Esophagus muscularis mucosa (tissue), 3 donors: ENCODE data around the gene TSC2.

Experiments used
- POLR2A ChIP-seq: fragments of 450-650 bp; IDR thresholded peaks from one replicate; pipeline ENCODE4 v1.6.1; 2017; ENCODE audit warnings: antibody characterized with exemption, moderate library complexity, mild to moderate bottlenecking, low read depth
- TF ChIP-seq, protein P1 (sequence below), 3 experiments: fragments of 200-600 bp in 2 of 3; fragments of 450-650 bp in 1 of 3; sonication (generic) in 2 of 3; IDR thresholded peaks; one replicate each; pipeline ENCODE4 v1.5.1; 2017 to 2019; ENCODE audit warnings: antibody characterized with exemption in 3 of 3, mild to moderate bottlenecking in 2 of 3, moderate library complexity in 1 of 3

DNA sequence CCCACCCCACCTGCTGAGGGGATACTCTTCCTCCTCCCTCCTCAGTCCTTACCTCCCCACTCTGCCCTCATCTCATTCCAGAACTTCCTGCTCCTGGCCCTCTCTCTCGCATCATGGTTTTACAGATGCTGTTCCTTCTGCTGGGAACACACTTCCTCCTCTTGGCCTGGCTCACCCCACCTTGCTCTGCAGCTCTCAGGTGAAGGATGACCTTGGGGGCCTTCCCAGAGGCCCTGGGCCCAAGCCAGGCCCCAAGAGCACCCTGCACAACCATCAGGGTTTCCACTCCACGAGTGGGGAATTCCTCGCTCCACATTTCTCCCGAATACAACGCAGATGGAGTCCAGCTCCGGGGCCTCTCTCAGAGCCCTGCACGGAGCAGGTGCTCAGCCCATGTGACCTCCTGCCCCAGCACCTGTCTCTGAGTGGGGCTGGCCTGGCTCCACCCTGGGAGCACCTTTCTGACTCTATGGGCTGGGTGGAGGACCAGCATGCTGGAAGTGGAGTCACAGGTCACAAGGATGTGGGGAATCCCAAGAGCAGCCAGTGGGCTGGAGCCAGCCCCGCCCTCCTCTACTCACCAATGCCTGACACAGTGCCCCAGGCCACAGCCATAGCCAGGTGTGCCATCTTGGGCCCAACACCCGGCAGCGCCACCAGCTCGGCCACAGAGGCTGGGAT, 4.7 kb upstream of the TSC2 start:
- no peak for TF ChIP-seq POLR2A
- TF ChIP-seq, protein P1, sequence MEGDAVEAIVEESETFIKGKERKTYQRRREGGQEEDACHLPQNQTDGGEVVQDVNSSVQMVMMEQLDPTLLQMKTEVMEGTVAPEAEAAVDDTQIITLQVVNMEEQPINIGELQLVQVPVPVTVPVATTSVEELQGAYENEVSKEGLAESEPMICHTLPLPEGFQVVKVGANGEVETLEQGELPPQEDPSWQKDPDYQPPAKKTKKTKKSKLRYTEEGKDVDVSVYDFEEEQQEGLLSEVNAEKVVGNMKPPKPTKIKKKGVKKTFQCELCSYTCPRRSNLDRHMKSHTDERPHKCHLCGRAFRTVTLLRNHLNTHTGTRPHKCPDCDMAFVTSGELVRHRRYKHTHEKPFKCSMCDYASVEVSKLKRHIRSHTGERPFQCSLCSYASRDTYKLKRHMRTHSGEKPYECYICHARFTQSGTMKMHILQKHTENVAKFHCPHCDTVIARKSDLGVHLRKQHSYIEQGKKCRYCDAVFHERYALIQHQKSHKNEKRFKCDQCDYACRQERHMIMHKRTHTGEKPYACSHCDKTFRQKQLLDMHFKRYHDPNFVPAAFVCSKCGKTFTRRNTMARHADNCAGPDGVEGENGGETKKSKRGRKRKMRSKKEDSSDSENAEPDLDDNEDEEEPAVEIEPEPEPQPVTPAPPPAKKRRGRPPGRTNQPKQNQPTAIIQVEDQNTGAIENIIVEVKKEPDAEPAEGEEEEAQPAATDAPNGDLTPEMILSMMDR (IDR thresholded peaks at IDR 0.05), result no peak
